HG03521 (cell line): ENCODE measurements around the gene GBGT1.

Experiments used
- ATAC-seq: cut with Tn5 transposase; IDR thresholded peaks from one replicate; pipeline ENCODE4 v1.9.1; 2021; ENCODE audit warnings: mild to moderate bottlenecking, moderate library complexity; ENCODE audit not compliant: unreplicated experiment

Gene GBGT1

DNA sequence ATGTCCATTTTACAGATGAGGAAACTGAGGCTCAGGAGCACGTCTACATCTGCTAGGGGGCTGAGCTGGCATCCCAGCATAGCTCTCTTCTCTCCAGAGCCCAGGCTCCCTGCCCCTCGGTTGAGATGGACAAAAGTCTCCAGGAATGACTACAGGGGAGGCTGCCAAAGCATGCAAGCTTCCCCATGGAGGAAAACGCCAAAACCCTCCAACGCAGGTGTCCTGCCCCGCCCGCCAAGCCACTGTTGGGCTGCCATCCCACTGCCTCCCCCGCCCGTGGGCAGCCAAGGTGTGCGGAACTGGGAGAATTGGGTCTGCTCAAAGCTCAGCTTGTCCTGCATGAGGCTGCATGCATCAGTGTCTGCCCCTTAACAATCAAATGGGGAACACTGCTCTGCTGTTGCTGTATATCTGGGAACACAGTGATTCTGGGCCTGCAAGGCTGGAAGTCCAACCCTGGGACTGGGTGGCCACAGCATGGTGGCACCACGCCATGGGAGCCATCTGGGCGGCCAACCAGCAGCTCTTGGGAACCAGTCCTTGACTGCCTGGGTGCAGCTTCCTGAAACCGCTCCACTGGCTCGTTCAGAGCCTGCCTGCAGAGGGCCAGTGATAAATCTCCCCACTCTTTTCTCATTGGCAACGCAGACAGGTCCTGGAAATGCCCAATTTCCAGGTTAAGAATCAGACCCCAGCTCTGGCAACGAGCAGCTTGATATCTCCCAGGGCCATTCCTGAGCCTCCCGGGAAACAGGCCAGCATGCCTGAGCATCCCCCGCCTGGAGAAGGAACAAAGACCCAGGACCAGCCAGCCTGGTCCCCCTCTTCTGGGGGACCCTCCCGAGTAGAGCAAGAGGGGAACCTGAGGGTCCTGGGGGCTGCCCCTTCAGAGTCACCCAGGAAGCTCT is 46.2 kb downstream of the GBGT1 start:
- ATAC-seq: no peak

DNA sequence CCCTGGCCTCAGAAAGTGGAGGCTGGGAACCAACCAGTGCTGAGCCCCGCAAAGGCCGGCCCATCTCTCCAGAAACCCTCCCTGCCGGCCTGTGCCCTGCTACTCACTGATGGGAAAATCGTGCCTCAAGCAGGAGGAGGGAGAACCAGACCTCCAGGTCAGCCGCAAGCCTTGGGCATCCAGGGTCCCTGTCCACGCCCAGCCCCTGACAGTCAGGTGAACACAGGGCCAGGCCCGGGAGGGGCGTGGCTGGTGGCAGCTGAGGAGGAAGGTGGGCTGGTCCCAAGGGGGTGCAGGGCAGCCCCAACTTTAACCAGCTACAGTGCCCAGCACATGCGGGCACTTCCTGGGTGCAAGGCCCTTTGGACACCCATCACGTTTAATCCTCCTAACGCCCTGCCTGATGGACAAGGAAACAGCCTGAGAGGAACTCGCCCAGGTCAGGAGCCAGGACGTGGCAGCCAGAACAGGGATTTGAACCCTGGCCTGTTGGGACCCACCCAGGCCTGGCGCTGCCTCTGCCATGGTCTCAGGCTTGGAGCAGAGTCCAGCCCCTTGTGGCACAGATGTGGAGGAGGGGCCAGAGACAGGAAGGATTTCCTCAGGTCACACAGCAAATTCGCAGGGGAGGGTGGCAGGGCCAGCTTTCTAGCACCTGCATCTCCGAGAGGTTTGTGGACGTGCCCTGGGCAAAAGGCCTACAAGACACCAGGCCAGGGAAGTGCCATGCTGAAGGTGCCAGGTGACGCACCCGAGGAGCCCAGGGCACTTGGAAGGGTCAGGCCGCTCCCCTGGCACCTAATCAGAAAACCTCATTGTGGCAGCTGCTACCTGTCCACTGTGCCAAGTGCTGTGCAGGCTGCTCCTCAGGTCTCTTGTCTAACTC is 47.1 kb downstream of the GBGT1 start:
- ATAC-seq: no peak

DNA sequence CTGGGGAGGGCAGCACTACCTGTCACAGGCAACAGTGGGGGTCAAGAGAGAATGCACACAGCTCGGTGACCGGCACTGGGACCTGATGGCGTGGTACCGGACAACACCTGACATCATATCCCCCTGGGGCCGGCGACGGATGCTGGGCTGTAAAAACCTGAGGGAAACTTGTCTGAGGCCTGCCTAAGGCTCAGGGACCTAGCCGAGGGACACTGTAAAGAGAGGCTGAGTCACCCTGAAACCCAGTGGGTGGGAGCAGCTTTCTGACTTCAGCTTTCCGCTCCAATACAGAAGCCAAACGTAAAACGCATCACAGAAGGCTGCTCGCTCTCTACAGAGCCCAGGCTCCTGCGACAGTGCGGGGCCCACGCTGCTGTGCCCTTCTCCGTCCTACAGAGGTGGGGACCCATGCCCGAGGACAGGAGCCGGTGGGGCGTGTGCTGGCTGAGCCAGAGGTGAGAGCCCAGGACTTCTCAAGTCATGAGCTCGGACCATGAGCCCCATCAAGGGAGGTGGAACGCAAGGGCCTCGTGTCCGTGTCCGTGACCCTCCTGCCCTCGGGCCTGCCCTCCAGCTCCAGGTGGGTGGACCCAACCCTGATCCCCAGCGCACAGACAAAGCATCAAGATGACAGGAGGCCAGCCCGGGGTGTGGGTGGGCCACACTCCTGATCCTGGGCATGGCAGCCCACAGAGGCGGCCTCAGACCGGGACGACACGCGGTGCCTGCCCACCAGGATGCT is 47.9 kb downstream of the GBGT1 start:
- ATAC-seq: peak; percentile 59

DNA sequence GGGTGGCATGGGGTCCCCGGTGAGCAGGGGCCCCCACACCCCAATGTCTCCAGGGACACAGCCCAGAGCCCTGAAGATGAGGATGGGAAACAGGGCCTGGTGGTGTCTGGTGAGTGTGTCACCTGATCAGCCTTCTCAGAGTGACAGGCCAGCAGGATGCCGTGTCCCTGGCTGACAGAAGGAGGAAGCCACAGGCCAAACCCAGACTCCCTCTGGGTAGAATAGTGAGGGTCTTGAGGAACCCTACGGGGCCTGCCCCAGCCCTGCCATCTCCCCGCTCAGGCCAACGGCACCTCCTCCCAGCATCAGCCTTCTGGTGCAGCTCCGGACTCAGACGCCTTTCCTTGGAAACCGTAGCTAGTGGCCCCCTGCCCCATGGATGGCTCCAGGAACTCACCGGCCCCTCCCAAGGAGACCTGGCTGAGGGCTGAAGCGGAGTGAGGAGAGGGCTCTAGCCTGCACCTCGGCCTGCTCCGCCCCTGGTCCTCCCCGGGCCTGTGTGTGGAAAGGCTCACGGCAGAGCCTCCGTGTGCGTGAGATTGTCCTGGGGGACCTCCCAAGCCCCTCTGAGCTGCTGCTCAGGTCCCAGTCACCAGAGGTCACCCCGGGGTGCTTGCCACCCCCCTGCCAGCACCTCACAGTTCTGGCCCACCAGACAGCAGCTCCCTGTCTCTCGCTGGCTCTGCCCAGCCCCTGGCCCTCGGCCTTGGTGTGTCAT is 48.7 kb downstream of the GBGT1 start:
- ATAC-seq: no peak

DNA sequence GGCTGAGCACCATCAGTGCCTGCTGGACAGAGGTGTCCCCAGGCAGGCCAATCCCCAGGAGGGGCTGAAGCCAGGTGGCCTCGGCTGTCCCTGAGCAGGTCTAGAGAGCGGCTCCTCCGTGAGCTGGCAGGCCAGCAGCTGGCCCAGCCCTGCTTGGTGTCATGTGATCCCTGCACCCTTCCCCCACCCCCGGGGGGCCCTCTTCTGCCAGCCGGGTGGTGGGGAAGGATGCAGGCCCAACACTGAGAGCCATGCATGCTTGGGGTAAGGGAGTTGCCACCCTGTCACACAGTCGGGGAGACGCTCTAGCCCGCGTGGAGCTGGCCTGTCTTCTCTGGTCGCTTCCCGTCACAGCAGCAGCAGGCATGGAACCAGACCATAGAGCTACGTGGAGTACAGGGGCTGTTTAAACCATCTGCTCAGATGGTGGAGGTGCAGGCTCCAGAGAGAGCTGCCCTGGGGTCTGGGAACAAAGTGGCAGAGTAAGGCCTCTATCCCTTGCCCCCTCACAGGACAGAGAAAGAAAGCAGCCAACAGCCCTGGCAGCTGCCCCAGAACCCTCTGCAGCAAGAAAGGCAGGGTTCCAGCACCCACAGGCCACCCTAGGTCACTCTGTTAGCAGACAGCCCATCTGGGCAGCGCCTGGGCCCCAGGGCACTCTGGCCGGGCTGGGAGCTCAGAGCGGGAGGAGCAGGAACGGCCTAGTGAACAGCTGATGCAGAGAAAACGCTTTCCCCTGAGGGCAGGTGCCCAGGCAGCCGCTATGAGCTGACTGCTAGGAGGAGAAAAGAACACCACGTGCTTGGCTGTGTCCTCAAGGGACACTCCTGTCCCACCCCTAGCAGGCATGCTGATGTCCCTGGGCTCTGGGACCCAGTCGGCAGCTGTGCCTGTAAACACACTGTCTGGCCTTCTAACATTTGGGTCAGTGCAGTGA is 49.5 kb downstream of the GBGT1 start:
- ATAC-seq: no peak

DNA sequence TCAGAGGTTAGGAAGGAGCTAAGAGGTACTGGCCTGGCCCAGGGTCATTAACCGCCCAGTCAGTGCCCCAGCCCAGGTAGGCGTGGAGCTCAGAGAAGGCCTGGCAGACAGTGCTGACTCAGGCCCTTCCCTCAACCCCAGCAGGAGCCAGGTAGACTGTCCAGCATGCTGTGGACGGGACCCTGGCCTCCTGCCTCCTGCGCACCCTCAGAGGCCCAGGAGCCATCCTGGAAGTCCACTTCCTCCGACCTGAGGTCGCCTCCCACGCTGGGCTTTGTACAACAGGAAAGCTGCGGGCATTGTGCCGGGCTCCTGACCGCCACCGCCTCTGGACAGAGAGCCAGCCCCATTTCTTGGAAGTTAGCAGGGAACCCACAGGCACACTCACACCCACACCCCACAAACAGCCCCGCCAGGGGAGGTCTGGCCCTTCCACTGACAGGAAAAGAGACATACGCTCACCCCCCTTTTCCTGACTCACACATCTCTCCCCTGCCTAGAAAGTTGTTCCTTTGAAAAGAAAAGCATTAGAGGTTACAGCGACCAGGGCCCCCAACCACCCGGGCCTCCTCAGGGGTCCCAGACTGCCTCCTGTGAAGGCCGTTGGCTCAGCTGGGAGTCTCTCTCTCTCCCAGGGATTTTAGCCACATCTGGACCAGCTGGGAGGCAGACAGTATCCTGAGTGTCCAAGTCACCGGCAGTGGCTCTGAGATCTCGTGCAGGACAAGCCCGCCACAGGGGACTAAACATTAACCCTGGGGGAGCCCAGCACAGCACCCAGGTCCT is 50.4 kb downstream of the GBGT1 start:
- no peak for ATAC-seq

DNA sequence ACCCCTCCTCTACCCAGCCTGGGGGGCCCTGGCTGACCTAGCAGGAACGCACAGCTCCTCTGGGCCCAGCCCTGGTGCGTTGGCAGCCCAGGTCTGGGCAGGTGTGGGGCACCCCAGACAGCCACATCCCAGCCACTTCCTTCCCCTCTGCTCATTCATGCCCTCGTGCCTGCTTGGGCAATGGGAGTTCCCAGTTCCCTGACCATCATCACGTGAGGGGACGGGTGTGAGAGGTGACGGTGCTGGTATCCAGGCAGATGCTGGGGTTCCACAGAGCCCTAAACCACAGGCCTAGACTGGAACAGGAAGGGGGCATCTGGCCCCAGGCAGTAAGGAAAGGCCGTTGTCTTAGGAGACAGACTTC is 51.1 kb downstream of the GBGT1 start:
- no peak for ATAC-seq

DNA sequence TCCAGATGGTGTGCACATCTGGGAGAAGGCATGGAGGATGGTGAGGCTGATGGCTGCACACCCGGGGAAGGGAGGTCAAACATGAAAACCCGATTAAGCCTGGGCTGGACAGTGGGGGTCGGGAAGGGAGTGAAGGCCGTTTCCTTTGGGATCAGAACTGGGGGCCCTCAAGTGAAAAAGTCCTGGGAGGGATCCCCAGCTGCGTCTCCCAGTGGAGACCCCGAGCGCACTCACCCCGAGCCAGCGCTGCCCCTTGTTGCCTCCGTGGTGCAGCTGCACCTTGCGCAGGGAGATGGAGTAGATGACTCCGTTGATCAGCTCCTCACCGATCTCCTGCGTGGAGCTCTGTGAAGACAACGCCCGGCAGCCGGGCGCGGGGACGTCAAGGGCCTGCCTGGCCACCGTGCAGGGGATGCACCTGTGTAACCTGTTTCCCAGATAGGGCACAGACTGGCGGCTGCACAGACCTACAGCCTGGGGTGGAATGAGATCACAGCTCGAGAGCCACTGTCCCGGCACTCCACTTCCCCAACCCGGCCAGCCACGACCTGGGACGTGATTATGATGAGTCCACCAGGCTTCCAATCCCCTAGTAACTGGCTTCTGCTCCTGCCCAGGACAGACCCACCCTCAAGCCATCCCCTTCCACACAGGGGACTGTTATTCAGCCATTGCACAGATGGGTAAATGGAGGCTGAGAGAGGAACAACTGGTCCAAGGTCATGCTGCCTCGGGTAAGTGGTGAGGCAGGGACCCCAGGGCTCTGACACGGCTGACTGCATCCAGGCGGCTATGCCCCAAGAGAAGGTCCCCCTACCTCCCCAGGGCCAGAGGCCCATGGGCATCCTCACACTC is 51.7 kb downstream of the GBGT1 start:
- no peak for ATAC-seq

DNA sequence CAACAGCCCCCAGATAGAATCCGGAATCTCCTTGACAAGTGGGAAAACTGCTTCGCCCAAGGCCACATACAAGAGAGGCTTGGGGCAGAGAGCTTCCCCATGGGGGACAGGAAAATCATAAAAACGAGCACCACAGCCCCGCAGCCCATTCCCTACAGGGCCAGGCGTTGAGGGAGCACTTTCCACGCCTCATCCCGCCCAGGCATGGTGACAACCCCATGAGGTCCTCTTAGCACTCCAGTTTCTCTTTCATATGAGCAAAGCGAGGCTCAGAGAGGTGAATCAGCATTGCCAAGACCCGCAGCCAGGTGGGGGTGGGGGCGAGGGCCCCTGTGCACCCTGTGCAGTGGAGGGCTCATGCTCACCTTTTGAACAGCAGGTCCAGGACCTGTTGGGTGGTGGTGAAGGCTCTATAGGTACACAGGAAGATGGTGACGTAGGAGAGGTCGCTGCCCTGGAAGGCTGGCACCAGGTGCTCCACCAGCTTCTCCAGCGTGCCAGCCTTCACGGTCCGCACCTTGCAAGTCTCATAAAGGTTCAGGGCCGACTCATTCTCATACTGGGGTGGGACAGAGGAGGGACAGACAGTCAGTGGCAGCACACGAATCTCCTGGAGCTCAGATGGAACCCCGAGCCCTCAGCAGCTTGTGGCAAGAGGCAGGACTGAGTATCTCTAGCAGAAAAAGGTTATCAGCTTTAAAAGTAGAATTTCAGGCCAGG is 53.6 kb downstream of the GBGT1 start:
- ATAC-seq: no peak

DNA sequence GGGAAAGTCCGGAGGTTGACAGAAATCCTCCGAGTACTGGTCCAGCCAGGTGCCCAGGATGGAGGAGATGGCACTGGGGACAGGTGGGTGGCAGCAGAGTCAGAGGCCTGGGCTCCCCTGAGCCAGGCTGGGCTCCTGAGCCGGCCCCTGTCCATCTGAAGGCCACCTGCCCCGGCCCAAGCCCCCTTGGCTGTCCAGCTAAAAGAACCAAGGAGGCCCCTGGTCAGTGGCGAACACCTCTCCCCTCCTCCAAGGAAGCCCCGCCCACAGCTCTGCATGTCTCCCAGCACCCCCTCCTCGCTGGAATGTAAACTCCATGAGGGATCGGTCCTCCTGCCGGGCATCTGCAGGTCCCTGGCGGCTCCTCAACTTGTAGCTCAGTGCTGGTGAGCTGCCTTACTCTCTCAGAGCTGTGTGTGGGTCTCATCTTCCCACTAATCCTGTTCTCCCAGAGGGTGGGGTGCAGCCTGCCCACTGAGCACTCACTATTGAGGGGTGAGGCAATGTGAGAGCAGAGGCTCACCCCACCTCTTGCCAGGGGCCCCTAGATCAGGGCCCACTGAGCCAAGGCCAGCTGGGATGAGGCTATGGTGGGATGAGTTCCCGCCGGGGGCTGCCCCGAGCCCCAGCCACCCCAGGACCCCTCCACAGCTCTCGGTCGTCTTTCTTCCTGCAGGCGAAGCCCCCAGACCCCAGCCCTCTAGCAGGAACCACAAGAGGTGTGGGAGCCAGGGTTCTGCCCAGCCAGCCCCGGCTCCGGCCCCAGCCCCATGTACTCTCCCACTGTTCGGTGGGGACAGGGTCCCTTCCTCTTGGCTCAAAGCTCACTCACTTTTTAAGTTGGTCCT is 54.7 kb downstream of the GBGT1 start:
- ATAC-seq: no peak

DNA sequence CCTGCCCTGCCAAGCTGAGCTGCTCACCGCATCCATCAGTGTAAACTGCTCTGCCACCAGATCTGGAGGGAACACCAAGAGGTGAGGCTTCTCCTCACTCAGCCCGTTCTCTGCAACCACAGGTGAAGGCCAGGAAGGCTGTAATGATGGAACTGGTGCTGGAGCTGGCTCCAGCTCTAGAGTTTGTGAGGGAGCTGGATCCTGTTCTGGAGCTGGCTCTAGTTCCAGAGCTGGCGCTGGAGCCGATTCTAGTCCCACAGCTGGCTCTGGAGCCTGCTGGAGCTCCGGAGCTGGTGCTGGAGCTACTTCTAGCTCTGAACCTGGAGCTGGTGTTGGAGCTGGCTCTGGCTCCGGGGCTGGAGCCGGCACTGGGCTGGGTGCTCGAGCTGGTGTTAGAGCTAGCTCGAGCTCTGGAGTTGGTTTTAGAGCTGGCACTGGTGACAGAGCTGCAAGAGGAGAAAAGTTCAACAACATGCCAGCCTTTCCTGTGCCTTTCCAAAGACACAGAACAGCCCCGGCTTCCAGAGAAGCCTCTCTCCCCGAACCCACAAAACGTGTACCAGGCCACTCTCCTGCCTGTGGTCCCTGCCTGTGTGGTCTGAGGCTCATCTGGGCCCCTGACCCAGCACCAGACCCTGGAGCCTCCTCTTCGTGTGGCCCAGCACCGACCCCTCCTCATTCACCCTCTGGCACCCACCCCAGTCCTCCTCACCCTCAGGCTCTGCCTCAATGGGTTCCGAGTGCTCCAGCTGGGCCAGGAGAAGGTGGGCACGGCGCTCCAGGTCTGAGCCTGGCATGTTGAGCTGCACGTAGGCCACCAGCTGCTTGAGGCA is 55.5 kb downstream of the GBGT1 start:
- no peak for ATAC-seq

DNA sequence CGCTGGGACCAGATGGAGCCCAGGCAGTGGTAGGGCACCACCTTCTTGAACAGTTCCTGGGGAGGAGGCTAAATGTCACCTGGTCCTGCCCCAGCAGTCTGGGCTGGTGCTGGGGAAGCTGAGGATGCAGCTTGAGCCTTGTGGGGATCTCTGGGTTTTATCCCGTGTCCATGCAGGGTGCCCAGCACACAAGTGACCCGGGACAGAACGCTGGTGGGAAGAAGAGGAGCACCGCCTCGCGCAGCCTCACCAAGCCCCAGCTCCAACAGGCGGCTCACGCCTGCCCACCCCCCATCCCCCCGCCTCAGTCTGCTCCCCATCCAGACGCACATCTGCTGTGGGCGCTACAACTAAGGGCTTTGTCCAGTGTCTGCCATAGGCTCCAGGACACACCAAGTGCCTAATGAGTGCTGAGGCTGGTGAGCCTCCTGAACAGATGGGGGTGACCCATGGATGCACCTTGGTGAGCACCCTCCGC is 56.4 kb downstream of the GBGT1 start:
- no peak for ATAC-seq

DNA sequence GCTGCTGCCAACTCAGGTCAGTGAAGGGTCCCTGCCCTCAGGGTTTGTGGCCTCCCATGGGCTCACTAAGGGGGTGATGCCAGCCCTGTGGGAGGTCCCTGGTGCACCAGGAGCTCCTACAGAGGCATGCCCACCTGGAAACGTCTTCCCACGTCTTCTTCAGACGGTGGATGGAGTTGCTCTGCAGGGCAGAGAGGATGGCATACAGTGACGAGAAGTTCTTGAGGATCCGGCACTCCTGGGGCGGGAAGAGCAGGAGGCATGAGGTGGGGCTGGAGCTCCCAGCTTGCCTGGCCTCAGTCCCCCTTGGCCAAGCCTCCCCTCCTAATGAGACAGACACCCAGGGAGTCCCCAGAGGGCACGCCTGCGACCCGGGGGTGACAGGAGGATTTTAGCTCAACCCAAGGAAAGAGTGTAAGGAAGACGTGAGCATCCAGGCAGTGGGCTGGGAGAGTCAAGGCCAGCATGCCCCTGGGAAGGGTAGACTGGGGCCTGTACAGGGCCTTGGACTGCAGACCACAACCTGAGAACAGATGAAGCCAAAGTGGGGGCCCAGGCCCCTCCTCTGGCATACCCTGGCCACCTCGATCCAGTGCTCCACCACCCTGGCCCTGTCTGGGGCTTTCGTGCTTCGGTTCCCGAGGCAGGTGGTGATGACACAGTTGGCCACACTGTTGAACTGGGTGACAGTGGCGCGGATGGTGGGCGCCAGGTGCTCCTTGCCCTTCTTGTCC is 57.0 kb downstream of the GBGT1 start:
- no peak for ATAC-seq

DNA sequence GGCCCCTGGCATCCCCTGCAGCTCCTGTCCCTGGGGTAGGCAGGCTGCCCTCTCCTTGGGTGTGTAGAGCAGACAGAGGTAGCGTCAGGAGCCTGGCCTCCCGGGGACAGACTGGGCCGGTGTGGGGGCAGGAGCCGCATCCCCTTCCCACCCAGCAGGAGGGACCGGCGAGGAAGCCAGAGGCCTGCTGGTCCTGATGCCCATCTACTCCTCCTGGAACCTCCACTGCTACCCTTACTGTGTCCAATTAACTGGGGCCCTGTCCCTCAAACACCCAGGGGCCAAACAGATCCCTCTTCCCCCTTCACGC is 58.3 kb downstream of the GBGT1 start:
- no peak for ATAC-seq
